Sigmoid colon (tissue), 7 donors: Measurements from ENCODE around the gene RBM17. TPM values are rescaled to one million over a fixed set of nuclear protein-coding genes. Genes with fewer than 3 reads are reported as not detected.
"Not testable (repeated sequence)": the region's sequence is repeated elsewhere in the genome, so short reads cannot be mapped to it uniquely, and the experiment has no call there.

Source experiments
- DNase-seq: peaks from one replicate; pipeline ENCODE4 v3.0.0-alpha.2; 2019
- H3K27ac ChIP-seq, 4 donors: fragments of 200-600 bp; sonication (generic); one replicate each; pipeline ENCODE4 v1.5.1; 2016 to 2019; ENCODE audit warnings: mild to moderate bottlenecking in 1 of 4
- H3K27me3 ChIP-seq, 3 donors: fragments of 200-600 bp; sonication (generic); one replicate each; pipeline ENCODE4 v1.5.1; 2019; ENCODE audit warnings: mild to moderate bottlenecking in 1 of 3
- H3K36me3 ChIP-seq, 4 donors: fragments of 200-600 bp; sonication (generic); one replicate each; pipeline ENCODE4 v1.5.1; 2016 to 2019
- H3K4me1 ChIP-seq, 4 donors: fragments of 200-600 bp; sonication (generic); one replicate each; pipeline ENCODE4 v1.5.1; 2017 to 2019
- H3K4me3 ChIP-seq, 4 donors: fragments of 200-600 bp; sonication (generic); one replicate each; pipeline ENCODE4 v1.5.1; 2017 to 2019; ENCODE audit warnings: mild to moderate bottlenecking in 2 of 4, moderate library complexity in 1 of 4
- H3K9me3 ChIP-seq, 4 donors: fragments of 200-600 bp in 3 of 4; sonication (generic) in 3 of 4; one replicate each; pipeline versions ENCODE4 v1.5.1 to v1.6.1; 2013 to 2019
- EP300 ChIP-seq, 4 donors: sonication (generic); formaldehyde crosslinking; IDR thresholded peaks; one replicate each; pipeline ENCODE4 v1.6.1; 2017; ENCODE audit warnings: antibody characterized with exemption in 4 of 4
- POLR2A ChIP-seq, 2 donors: fragments of 450-650 bp; IDR thresholded peaks; one replicate each; pipeline ENCODE4 v1.6.1; 2016; ENCODE audit warnings: antibody characterized with exemption in 2 of 2, mild to moderate bottlenecking in 2 of 2, moderate library complexity in 2 of 2
- POLR2AphosphoS5 ChIP-seq, 4 donors: sonication (generic); formaldehyde crosslinking; IDR thresholded peaks; one replicate each; pipeline ENCODE4 v1.6.1; 2017; ENCODE audit warnings: antibody characterized with exemption in 4 of 4
- WGBS, 2 donors: extraction: QIAGEN DNeasy Blood & Tissue Kit; methylation state at CpG; one replicate each; pipeline ENCODE4 v1.1.7; 2013; 5-methylcytosine and 5-hydroxymethylcytosine counted together
- intact Hi-C: fragments of 100-400 bp; cut with DNase I; formaldehyde crosslinking; loops from one replicate; pipeline ENCODE4 v1.15.1; 2023
- polyA plus RNA-seq, 3 donors: library from polyadenylated mRNA; stranded (reverse); fragments of 200-250 nt; gene quantifications; one replicate each; pipeline ENCODE4 v1.2.3, GENCODE V29; 2013
- total RNA-seq, 4 donors: library from RNA; depleted of rRNA; stranded (reverse); fragments of >200 nt; gene quantifications; one replicate each; pipeline ENCODE4 v1.1.0, GENCODE V29; 2016
- TF ChIP-seq, protein P1 (sequence below), 4 experiments: fragments of 450-650 bp in 3 of 4; fragments of 200-600 bp in 1 of 4; IDR thresholded peaks; one replicate each; pipeline ENCODE4 v1.5.1; 2016 to 2019; ENCODE audit warnings: antibody characterized with exemption in 4 of 4, mild to moderate bottlenecking in 3 of 4, moderate library complexity in 2 of 4
- donor health status: healthy with polysubstance abuse.
- donor health status: Bipolar disorder and iron deficiency.
- donor health status: healthy.

The RBM17 gene
- total and polyA plus RNA-seq, 7 donors = 32.8 to 74.2 (median 52.4) TPM

DNA sequence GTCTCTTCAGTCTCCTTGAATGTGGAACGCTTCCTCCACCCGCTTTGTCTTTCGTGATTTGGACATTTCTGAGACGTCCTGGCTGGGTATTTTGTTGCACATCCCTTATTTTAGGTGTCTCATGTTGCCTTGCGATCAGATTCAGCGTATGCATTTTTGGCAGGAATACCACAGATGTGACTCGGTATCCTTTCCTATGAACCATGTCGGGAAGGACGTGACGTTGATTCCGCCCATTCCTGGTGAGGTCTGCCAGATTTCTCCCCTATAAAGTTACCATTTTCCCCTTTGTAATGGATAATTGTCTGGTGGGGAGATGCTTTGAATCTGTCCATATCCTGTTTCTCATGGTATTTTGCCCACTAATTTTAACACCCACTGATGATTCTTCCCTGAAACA lies 49.6 kb downstream of the RBM17 start:
- WGBS, 2 donors = 95 to 96% methylated on average over 11 of the region's 11 CpGs
- TF ChIP-seq EP300 (IDR thresholded peaks at IDR 0.05) (no peak), POLR2AphosphoS5 (IDR thresholded peaks at IDR 0.05) (no peak), POLR2A (IDR thresholded peaks at IDR 0.05) (no peak)
- TF ChIP-seq, protein P1, sequence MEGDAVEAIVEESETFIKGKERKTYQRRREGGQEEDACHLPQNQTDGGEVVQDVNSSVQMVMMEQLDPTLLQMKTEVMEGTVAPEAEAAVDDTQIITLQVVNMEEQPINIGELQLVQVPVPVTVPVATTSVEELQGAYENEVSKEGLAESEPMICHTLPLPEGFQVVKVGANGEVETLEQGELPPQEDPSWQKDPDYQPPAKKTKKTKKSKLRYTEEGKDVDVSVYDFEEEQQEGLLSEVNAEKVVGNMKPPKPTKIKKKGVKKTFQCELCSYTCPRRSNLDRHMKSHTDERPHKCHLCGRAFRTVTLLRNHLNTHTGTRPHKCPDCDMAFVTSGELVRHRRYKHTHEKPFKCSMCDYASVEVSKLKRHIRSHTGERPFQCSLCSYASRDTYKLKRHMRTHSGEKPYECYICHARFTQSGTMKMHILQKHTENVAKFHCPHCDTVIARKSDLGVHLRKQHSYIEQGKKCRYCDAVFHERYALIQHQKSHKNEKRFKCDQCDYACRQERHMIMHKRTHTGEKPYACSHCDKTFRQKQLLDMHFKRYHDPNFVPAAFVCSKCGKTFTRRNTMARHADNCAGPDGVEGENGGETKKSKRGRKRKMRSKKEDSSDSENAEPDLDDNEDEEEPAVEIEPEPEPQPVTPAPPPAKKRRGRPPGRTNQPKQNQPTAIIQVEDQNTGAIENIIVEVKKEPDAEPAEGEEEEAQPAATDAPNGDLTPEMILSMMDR (IDR thresholded peaks at IDR 0.05) = no peak
- Histone ChIP-seq H3K27ac (no peak overlapping the region), H3K9me3 (no peaks in the 10 kb centered on the region), H3K27me3 (peaks cover 0 to 44% (median 0%) of the 10 kb centered on the region in 3 donors), H3K36me3 (no peaks in the 10 kb centered on the region), H3K4me3 (no peak overlapping the region), H3K4me1 (no peaks in the 10 kb centered on the region)
- peak; percentile 17 for DNase-seq
- intact Hi-C loops = no loop called here

DNA sequence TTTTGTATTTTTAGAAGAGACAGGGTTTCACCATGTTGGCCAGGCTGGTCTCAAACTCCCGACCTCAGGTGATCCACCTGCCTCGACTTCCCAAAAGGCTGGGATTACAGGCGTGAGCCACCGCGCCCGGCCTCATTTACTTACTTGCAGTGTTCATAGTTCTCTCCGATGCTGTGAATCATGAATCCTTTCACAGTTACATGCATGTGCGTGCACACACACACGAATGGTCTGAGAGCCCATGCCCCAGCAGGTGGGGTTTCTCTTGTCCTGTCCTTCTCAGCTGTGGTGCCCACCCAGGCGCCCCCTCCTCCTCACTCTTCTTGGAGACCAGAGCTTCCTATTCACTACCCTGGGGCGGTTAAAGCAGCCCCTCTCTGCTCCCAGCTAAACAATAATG lies 50.6 kb downstream of the RBM17 start:
- Histone ChIP-seq H3K27me3 (peaks cover 0 to 41% (median 0%) of the 10 kb centered on the region in 3 donors), H3K36me3 (no peaks in the 10 kb centered on the region), H3K9me3 (no peaks in the 10 kb centered on the region), H3K4me3 (no peak overlapping the region), H3K27ac (no peak overlapping the region), H3K4me1 (peaks cover 0 to 3% (median 0%) of the 10 kb centered on the region in 4 donors)
- DNase-seq = no peak
- intact Hi-C loops = no loop called here
- no peak for TF ChIP-seq EP300 (IDR thresholded peaks at IDR 0.05)
- TF ChIP-seq POLR2AphosphoS5 (IDR thresholded peaks at IDR 0.05) = no peak
- no peak for TF ChIP-seq POLR2A (IDR thresholded peaks at IDR 0.05)
- TF ChIP-seq, protein P1 (IDR thresholded peaks at IDR 0.05) = no peak
- WGBS, 2 donors = 93 to 95% methylated on average over 11 of the region's 11 CpGs

DNA sequence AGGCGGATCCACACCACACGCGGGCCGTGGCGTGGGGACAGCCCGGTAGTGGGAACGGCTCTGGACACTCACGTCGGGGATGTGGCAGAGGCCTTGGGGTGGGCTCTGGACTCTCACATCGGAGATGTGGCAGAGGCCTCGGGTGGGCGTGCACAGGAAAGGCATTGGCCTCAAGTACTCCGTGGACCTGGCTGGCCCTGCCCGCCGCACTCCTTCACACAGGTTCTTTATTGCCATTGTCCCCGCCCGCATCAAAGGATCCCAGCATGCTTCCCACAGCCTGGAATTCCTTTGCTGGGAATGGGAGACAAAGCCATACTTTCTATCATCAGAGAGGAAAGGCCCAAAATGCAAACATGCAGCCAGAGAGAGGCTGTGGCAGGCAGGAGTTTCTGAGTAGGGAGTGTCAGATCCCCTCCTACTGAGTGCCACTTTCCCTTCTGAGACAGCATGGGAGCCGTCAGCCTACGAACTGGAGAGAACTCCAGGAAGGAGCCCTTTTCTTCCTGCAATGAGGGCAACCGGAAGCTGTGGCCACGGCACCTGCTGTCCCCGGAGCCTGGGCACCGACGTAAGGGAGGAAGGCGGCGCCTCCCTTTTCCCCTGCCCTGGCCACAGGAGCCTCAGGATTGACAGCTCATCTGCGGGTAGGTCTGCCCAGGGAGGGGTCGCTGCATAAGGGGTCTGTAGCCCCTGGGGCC lies 51.5 kb downstream of the RBM17 start:
- peaks cover 0 to 40% (median 0%) of the 10 kb centered on the region in 3 donors for H3K27me3 ChIP-seq
- H3K4me3 ChIP-seq = no peak overlapping the region
- DNase-seq = no peak
- TF ChIP-seq POLR2AphosphoS5 (IDR thresholded peaks at IDR 0.05) = peak in 1 of 4 donors; percentile 11
- TF ChIP-seq, protein P1 (IDR thresholded peaks at IDR 0.05) = no peak
- no peaks in the 10 kb centered on the region for H3K9me3 ChIP-seq
- 51 to 58% methylated on average over 28 of the region's 28 CpGs for WGBS, 2 donors
- no peak overlapping the region for H3K27ac ChIP-seq
- intact Hi-C loops = no loop called here
- peaks cover 0 to 5% (median under 1%) of the 10 kb centered on the region in 4 donors for H3K4me1 ChIP-seq
- no peaks in the 10 kb centered on the region for H3K36me3 ChIP-seq

DNA sequence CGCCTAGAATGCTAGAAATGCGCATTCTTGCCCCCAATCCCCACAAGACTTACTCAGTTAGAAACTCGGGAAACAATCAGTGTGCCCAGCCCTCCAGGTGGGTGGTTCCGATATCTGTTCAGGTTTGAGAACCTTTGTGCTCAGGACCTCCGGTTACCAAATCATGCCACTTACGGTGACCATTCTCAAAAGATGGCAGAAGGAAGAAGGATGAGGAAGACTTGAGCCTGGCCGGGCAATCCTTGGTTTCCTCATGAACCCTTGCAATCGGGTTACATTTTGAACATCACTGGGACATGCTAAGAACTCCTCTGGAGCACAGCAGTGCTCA lies 52.1 kb downstream of the RBM17 start:
- peak overlapping the region in 1 of 4 donors; percentile 14 for H3K27ac ChIP-seq
- H3K27me3 ChIP-seq = peaks cover 0 to 37% (median 0%) of the 10 kb centered on the region in 3 donors
- peaks cover 0 to 12% (median 7%) of the 10 kb centered on the region in 4 donors for H3K4me1 ChIP-seq
- H3K4me3 ChIP-seq = peak overlapping the region in 1 of 4 donors; percentile 12
- H3K36me3 ChIP-seq = no peaks in the 10 kb centered on the region
- TF ChIP-seq POLR2A (IDR thresholded peaks at IDR 0.05) (no peak), POLR2AphosphoS5 (IDR thresholded peaks at IDR 0.05) (no peak)
- H3K9me3 ChIP-seq = no peaks in the 10 kb centered on the region
- DNase-seq = no peak
- 75 to 84% methylated on average over 8 of the region's 8 CpGs for WGBS, 2 donors
- intact Hi-C loops = no loop called here

DNA sequence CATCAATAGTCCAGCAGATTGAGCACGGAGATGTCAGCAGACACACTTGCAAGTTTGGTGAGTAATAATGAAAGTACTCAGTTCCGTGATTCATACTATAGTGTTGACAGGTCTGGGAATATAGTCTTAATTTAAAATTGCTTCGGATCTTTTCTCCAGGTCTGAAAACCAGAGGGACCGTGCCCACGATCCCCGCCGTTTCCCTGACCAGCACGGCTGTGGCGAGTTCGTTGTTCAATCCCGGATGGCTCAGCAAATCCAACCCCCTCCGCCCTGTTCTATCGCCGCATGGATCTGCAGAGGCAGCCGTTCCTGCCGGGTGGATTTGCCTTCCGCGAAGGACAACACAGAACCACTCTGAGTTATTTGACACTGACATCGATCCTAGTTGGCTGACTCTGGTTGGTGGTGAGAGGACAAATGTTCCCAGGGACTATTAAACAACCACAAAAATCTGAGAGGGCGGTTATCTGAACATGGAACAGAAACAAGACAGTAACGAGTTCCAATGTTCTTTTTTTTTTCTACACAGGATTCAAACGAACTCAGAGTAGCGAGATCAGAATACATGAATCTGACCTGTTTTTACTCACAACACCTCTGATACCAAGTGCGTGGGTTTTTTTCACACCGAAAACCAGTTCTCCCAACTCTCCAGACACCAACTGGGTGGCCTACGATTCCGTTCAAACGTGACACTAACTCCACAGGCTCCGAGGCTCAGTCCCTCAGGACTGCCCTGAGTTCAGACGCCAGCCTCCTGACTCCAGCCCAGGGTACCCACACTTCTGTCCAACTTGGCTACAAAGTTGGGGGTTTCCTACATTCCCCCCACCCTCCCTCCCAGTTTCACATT lies 52.7 kb downstream of the RBM17 start:
- Histone ChIP-seq H3K36me3 (no peaks in the 10 kb centered on the region), H3K4me3 (peak overlapping the region in 1 of 4 donors; percentile 12), H3K4me1 (peaks cover 0 to 18% (median 13%) of the 10 kb centered on the region in 4 donors), H3K27me3 (peaks cover 0 to 32% (median 0%) of the 10 kb centered on the region in 3 donors), H3K9me3 (no peaks in the 10 kb centered on the region), H3K27ac (peak overlapping the region in 2 of 4 donors; percentile 14 to 17)
- intact Hi-C loops = no loop called here
- 78 to 82% methylated on average over 30 of the region's 30 CpGs for WGBS, 2 donors
- DNase-seq = no peak
- TF ChIP-seq POLR2A (IDR thresholded peaks at IDR 0.05) = no peak
- TF ChIP-seq, protein P1 (IDR thresholded peaks at IDR 0.05) = no peak
- TF ChIP-seq EP300 (IDR thresholded peaks at IDR 0.05) = no peak
- TF ChIP-seq POLR2AphosphoS5 (IDR thresholded peaks at IDR 0.05) = no peak

DNA sequence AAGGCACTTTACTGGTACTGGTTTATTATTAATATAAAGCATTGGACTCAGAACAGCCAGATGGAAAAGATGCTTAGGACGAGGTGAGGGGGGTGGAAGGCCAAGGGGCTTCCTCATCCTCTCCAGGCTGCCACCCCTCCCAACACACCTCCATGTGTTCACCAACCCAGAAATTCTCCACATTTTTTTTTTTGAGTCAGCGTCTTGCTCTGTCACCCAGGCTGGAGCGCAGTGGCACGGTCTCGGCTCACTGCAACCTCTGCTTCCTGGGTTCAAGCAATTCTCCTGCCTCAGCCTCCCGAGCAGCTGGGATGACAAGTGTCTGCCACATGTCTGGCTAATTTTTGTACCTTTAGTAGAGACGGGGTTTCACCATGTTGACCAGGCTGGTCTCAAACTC lies 53.4 kb downstream of the RBM17 start:
- DNase-seq, H3K4me3 ChIP-seq, H3K36me3 ChIP-seq, intact Hi-C loops, H3K9me3 ChIP-seq, H3K27ac ChIP-seq: not testable (repeated sequence)
- 85 to 91% methylated on average over 7 of the region's 7 CpGs for WGBS, 2 donors
- Histone ChIP-seq H3K27me3 (peaks cover 0 to 26% (median 0%) of the 10 kb centered on the region in 3 donors), H3K4me1 (peaks cover 0 to 18% (median 14%) of the 10 kb centered on the region in 4 donors)
